Posterior vena cava (tissue), 2 donors: ENCODE results near the gene MAS1. TPM values are rescaled to one million over a fixed set of nuclear protein-coding genes. Genes with fewer than 3 reads are reported as not detected.

Experiments
- DNase-seq: peaks from one replicate; pipeline ENCODE4 v3.0.0-alpha.2; 2020; ENCODE audit warnings: low spot score
- intact Hi-C, 2 donors: fragments of 100-400 bp; cut with DNase I; formaldehyde crosslinking; loops; one replicate each; pipeline versions ENCODE4 v1.14.1 to v1.14.2; 2022 to 2023
- total RNA-seq, 2 donors: library from RNA; stranded (reverse); fragmentation: NEBNext Ultra II Directional; extraction: Animal tissue kit (Norgen Biotek cat#: 25700); gene quantifications; one replicate each; pipeline ENCODE4 v1.2.1, GENCODE V29; 2021
- donor health status: DM: yes; HTN: yes; CAD: no.
- donor health status: DM: yes; HTN: yes; CAD: no.

The MAS1 gene
- total RNA-seq, 2 donors from 2014 or later = 0.29 to 0.42 TPM

- DNase-seq = no peak
- intact Hi-C loops = no loop called here
Measured at GRCh38 chr6:159876242-159876641, 14.5 kb upstream of the MAS1 start.

- intact Hi-C loops = no loop called here
- no peak for DNase-seq
Measured at GRCh38 chr6:159877256-159877808, 13.5 kb upstream of the MAS1 start.

- intact Hi-C loops = no loop called here
- no peak for DNase-seq
Measured at GRCh38 chr6:159878341-159878740, 12.4 kb upstream of the MAS1 start.

- intact Hi-C loops = no loop called here
- no peak for DNase-seq
Measured at GRCh38 chr6:159879856-159880255, 10.9 kb upstream of the MAS1 start.

- intact Hi-C loops = no loop called here
- DNase-seq = no peak
Measured at GRCh38 chr6:159880412-159880975, 10.3 kb upstream of the MAS1 start.

- intact Hi-C loops = no loop called here
- DNase-seq = no peak
Measured at GRCh38 chr6:159884720-159885119, 6.1 kb upstream of the MAS1 start.

GRCh38 chr6:159886270-159886669 is 4.5 kb upstream of the MAS1 start:
- intact Hi-C loops = no loop called here
- DNase-seq = no peak

- DNase-seq = no peak
- intact Hi-C loops = no loop called here
Measured at GRCh38 chr6:159887146-159887545, 3.6 kb upstream of the MAS1 start.

GRCh38 chr6:159887761-159888160 is 3.0 kb upstream of the MAS1 start:
- intact Hi-C loops = no loop called here

GRCh38 chr6:159890201-159890600 is 587 bp upstream of the MAS1 start:
- DNase-seq = no peak
- intact Hi-C loops = no loop called here

More at GRCh38 chr6:159887761-159888160, 3.0 kb upstream of the MAS1 start:
- DNase-seq = no peak

- no peak for DNase-seq
- intact Hi-C loops = no loop called here
Measured at GRCh38 chr6:159892053-159892452, 1.3 kb downstream of the MAS1 start.

- intact Hi-C loops = no loop called here
- no peak for DNase-seq
Measured at GRCh38 chr6:159893064-159893463, 2.3 kb downstream of the MAS1 start.

- intact Hi-C loops = no loop called here
- DNase-seq = no peak
Measured at GRCh38 chr6:159894991-159895390, 4.2 kb downstream of the MAS1 start.

GRCh38 chr6:159897603-159898002 is 6.8 kb downstream of the MAS1 start:
- intact Hi-C loops = no loop called here
- DNase-seq = no peak

- intact Hi-C loops = no loop called here
- no peak for DNase-seq
Measured at GRCh38 chr6:159898519-159898918, 7.7 kb downstream of the MAS1 start.

GRCh38 chr6:159899994-159900745 is 9.4 kb downstream of the MAS1 start:
- intact Hi-C loops = no loop called here
- DNase-seq = no peak

GRCh38 chr6:159902620-159903019 is 11.8 kb downstream of the MAS1 start:
- no peak for DNase-seq
- intact Hi-C loops = no loop called here

GRCh38 chr6:159904497-159904911 is 13.7 kb downstream of the MAS1 start:
- intact Hi-C loops = no loop called here
- DNase-seq = no peak

GRCh38 chr6:159906400-159906799 is 15.6 kb downstream of the MAS1 start:
- no peak for DNase-seq
- intact Hi-C loops = no loop called here

- DNase-seq = no peak
- intact Hi-C loops = no loop called here
Measured at GRCh38 chr6:159908535-159908934, 17.7 kb downstream of the MAS1 start.

- intact Hi-C loops = no loop called here
- DNase-seq = no peak
Measured at GRCh38 chr6:159908979-159909378, 18.2 kb downstream of the MAS1 start.
